HG03103 (cell line): ENCODE results near the gene MARCHF2.
A peak's percentile ranks its signal among the peaks of the same experiment; 100 is the strongest.
"Not testable (repeated sequence)": the region's sequence is repeated elsewhere in the genome, so short reads cannot be mapped to it uniquely, and the experiment has no call there.

Experiments
- ATAC-seq: cut with Tn5 transposase; IDR thresholded peaks from one replicate; pipeline ENCODE4 v1.9.1; 2021; ENCODE audit warnings: low read depth; ENCODE audit not compliant: unreplicated experiment

The MARCHF2 gene, protein sequence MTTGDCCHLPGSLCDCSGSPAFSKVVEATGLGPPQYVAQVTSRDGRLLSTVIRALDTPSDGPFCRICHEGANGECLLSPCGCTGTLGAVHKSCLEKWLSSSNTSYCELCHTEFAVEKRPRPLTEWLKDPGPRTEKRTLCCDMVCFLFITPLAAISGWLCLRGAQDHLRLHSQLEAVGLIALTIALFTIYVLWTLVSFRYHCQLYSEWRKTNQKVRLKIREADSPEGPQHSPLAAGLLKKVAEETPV

DNA sequence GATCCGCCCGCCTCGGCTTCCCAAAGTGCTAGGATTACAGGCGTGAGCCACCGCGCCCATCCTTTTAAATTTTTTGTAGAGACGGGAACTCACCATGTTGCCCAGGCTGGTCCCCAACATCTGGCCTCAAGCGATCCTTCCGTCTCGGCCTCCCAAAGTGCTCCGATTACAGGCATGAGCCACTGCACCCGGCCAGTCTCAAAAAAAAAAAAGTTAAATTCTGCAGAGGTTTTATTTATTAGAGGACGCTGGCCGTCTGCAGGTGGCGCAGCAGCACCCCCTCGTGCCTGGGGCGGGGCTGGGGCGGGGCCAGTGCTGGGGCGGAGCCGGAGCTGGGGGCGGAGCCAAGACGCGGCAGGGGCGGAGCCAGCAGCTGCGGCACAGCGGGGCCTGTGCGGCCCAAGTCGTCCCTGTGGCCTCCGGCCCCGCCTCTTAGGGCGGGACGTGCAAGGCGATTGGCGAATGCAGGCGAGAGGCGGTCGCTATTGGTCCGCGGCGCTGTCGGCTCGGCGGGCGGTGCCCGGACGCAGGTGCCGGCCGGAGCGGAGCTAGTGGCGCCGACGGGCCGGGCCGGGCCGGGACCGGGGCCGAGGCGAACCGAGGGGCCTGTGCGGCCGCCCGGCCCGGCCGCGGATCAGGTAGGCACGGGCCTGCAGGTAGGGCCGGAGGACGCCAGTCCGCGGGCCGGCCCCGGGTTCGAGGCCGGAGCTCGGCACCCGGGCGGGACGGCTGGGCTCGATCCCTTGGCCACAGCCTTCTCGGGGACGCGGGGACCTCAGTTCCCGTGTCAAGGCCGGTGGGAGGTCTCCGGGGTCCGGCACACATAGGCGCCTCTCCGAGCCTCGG lies at the start of gene MARCHF2:
MARCHF2 (plus strand) TSS at position 523 of the 846 bp plus-strand sequence. CDS start 8,536 bp downstream, outside the sequence.
- peak; percentile 97 for ATAC-seq

DNA sequence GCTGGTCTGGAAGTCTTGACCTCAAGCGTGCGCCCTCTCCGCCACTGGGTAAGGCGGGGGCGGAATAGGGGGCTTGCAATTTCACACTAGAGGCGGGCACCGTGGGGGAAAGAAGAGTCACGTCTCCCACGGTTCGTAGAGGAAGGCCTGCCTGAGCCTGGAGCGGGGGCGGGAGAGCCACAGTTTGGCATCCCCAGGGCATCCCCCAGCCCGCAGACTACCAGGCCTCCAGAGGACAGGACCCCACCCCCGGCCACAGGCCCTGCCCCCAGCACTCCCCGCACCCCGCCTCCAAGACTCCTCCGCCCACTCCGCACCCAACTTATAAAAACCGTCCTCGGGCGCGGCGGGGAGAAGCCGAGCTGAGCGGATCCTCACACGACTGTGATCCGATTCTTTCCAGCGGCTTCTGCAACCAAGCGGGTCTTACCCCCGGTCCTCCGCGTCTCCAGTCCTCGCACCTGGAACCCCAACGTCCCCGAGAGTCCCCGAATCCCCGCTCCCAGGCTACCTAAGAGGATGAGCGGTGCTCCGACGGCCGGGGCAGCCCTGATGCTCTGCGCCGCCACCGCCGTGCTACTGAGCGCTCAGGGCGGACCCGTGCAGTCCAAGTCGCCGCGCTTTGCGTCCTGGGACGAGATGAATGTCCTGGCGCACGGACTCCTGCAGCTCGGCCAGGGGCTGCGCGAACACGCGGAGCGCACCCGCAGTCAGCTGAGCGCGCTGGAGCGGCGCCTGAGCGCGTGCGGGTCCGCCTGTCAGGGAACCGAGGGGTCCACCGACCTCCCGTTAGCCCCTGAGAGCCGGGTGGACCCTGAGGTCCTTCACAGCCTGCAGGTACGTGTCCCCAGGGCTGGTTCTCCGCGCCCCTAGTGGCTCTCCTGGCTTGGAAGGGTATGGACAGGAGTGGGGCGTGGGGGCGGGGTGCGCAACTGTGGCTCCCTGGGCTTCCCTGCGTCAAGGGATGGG lies 49.0 kb upstream of the MARCHF2 start, which contains the start of gene ANGPTL4:
ANGPTL4 (plus strand) TSS at position 353 of the 969 bp plus-strand sequence; CDS start at position 520, 167 bp downstream.
- ATAC-seq = no peak

DNA sequence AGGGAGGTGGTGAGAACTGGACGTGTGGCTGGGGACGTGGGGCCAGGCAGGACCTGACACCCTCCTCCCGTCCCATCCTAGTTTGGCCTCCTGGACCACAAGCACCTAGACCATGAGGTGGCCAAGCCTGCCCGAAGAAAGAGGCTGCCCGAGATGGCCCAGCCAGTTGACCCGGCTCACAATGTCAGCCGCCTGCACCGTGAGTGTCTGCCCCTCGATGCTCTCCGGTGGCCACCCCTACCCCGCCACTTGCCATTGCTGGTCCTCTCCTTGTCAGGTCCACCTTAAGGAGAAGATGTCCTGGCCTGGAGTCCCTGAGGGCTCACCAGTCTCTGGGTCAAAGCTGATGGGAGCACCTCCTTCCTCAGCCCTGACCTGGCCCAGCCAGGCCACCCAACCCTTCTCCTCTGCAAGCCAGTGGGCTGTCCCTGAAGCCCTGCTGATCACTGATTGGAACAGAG lies 47.0 kb upstream of the MARCHF2 start:
- ATAC-seq = no peak

DNA sequence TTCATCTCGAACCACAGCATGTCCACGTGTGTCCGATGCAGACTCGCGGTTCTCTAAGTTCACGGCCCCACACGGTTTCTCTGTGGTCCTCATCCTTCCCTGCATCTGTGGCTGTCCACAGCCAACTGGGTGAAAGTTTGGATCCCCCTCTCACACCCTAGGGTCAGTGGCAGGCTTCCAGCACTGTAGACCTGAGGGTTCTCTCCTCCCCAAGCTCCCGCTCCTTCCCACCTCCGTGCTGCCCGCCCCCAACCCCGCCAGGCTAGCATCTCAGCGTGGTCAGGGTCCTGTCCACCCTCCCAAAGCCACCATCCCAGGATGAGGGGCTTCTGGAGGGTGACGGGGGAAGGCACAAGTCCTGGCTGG lies 46.2 kb upstream of the MARCHF2 start:
- no peak for ATAC-seq

- no peak for ATAC-seq
Measured at GRCh38 chr19:8367327-8368001, 45.6 kb upstream of the MARCHF2 start.

DNA sequence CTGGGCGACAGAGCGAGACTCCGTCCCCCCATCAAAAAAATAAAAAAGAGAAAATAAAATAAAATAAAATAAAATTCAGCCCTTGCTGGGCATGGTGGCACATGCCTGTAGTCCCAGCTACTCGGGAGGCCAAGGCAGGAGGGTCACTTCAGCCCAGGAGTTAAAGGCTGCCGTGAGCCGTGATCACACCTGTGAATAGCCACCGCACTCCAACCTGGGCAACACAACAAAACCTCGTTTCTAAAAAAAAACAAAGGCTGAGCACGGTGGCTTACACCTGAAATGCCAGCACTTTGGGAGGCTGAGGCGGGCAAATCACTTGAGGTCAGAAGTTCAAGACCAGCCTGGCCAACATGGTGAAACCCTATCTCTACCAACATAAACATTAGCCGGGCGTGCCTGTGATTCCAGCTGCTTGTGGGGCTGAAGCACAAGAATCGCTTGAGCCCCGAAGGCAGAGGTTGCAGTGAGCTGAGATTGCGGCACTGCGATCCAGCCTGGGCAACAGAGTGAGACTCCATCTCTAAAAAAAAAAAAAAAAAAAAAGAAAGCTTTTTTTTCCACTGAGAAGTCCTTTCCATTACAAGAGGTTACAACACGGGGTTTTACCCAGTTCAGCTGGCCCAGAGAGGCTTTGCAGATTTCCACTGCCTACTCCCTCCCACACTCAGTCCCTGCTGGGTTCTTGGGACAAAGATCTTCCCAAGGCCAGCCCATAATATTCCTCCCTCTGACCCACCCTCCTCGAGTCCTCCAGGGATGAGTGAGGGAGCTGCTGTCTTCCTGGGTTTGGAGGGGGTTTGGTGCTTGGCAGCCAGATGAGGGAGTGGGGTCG lies 42.7 kb upstream of the MARCHF2 start:
- no peak for ATAC-seq

DNA sequence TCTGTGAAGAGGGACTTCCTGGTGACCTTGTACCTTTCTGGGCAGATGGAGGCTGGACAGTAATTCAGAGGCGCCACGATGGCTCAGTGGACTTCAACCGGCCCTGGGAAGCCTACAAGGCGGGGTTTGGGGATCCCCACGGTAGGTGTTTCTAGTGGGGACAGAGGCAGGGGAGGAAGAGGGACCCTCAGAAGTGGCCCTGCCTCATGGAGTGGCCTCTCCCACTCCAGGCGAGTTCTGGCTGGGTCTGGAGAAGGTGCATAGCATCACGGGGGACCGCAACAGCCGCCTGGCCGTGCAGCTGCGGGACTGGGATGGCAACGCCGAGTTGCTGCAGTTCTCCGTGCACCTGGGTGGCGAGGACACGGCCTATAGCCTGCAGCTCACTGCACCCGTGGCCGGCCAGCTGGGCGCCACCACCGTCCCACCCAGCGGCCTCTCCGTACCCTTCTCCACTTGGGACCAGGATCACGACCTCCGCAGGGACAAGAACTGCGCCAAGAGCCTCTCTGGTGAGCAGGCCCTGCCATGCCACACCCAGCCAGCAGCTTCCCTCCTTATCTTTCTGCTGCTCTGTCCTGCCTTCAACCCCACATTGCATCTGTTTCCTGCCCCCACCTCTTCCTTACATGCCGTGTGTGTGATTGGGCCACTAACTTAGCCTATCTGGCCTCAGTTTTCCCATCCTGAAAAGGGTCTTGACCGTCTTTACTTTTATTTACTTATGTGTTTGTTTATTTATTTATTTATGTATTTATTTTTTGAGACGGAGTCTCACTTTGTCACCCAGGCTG lies 41.9 kb upstream of the MARCHF2 start:
- ATAC-seq = no peak

DNA sequence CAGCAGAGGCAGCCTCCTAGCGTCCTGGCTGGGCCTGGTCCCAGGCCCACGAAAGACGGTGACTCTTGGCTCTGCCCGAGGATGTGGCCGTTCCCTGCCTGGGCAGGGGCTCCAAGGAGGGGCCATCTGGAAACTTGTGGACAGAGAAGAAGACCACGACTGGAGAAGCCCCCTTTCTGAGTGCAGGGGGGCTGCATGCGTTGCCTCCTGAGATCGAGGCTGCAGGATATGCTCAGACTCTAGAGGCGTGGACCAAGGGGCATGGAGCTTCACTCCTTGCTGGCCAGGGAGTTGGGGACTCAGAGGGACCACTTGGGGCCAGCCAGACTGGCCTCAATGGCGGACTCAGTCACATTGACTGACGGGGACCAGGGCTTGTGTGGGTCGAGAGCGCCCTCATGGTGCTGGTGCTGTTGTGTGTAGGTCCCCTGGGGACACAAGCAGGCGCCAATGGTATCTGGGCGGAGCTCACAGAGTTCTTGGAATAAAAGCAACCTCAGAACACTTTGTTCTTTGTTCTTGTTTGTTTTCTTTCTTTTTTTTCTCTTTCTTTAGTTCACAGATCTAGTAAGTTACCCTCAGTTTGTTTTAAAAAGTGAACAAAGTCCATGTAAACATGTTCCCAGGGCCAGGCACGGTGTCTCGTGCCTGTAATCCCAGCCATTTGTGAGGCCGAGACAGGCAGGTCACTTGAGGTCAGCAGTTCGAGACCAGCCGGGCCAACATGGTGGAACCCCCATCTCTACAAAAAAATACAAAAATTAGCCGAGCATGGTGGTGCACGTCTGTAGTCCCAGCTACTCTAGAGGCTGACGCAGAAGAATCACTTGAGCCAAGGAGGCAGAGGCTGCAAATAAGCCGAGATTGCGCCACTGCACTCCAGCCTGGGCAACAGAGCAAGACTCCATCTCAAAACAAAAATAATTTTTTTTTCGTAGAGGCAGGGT lies 39.0 kb upstream of the MARCHF2 start:
- ATAC-seq = no peak

DNA sequence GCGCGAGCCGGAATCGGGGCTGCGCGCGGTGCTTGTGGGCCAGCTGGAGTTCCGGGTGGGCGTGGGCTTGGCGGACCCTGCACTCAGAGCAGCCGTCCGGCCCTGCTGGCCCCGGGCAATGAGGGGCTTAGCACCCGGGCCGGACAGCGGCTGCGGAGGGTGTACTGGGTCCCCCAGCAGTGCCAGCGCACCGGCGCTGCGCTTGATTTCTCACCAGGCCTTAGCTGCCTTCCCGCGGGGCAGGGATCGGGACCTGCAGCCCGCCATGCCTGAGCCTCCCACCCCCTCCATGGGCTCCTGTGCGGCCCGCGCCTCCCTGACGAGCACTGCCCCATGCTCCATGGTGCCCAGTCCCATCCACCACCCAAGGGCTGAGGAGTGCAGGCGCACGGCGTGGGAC lies 37.3 kb upstream of the MARCHF2 start:
- not testable (repeated sequence) for ATAC-seq

DNA sequence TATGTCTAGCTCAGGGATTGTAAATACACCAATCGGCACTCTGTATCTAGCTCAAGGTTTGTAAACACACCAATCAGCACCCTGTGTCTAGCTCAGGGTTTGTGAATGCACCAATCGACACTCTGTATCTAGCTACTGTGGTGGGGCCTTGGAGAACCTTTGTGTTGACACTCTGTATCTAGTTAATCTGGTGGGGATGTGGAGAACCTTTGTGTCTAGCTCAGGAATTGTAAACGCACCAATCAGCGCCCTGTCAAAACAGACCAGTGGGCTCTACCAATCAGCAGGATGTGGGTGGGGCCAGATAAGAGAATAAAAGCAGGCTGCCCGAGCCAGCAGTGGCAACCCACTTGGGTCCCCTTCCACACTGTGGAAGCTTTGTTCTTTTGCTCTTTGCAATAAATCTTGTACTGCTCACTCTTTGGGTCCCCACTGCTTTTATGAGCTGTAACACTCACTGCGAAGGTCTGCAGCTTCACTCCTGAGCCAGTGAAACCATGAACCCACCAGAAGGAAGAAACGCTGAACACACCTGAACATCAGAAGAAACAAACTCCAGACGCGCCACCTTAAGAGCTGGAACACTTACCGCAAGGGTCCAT lies 36.6 kb upstream of the MARCHF2 start:
- ATAC-seq = not testable (repeated sequence)

- ATAC-seq = no peak
Measured at GRCh38 chr19:8377598-8377997, 35.5 kb upstream of the MARCHF2 start.

GRCh38 chr19:8379156-8379891 lies 33.8 kb upstream of the MARCHF2 start:
- ATAC-seq = not testable (repeated sequence)

DNA sequence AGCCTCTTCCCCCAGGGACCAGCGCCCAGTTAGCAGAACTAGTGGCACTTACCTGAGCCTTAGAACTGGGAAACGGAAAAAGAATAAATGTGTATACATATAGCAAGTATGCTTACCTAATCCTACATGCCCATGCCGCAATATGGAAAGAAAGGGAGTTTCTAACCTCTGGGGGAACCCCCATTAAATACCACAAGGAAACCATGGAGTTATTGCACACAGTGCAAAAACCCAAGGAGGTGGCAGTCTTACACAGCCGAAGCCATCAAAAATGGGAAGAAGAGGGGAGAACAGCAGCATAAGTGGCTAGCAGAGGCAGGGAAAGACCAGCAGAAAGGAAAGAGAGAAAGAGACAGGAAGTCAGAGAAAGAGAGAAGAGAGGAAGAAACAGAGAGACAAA lies 28.5 kb upstream of the MARCHF2 start:
- ATAC-seq = not testable (repeated sequence)

GRCh38 chr19:8385103-8385502 lies 28.0 kb upstream of the MARCHF2 start:
- not testable (repeated sequence) for ATAC-seq

DNA sequence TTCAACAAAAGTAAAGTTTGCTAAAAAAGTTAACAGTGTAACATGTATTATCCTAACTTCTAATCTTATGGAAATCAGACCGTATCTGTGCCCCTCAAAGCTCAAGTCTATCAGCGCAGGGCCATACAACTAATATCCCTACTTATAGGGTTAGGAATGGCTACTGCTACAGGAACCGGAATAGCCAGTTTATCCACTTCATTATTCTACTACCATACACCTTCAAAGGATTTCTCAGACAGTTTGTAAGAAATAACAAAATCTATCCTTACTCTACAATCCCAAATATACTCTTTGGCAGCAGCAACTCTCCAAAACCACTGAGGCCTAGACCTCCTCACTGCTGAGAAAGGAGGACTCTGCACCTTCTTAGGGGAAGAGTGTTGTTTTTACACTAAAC lies 27.5 kb upstream of the MARCHF2 start:
- ATAC-seq = not testable (repeated sequence)

- ATAC-seq = not testable (repeated sequence)
Measured at GRCh38 chr19:8386419-8386818, 26.7 kb upstream of the MARCHF2 start.
